ELR (cell line): ENCODE results near the gene STX1B.
A peak's percentile ranks its signal among the peaks of the same experiment; 100 is the strongest.

Experiments used
- DNase-seq: peaks from one replicate; pipeline ENCODE4 v3.0.0-alpha.2; 2015; ENCODE audit warnings: low read depth

Gene STX1B

DNA sequence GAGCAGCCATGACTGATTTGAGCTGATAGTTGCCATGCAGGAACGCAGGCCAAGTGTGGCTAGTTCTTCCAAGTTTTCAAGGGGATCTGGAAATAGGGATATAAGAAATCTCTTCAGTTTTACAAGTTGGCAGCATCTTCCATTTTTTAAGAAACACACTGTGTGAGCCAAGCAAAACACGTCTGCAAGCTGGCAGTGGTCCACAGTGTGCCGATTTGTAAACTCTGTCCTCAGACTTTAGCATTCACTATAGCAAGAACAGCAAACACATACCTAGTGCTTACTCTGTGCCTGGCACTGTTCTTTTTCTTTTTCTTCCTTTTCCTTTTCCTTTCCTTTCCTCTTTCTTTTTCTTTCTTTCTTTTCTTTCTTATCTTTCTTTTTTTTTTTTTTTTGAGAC, 58.7 kb downstream of the STX1B start:
- no peak for DNase-seq

DNA sequence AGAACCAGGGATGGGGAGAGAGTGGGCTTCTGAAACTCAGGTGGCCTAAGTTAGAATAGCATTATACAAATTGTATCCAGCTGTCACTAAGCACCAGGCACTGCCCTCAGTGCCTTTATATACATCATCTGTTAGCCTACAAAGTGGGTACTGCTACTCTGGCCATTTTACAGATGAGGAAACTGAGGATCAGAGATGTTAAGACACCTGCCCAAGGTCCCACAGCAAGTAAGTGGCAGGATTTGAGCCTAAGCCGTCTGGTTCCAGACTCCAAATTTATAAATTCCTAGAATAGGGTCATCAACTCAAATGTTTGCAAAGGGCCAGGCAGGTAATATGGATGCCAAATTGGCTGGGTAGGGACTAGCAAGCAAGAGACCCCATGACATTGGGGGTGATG, 59.2 kb downstream of the STX1B start:
- DNase-seq: no peak

DNA sequence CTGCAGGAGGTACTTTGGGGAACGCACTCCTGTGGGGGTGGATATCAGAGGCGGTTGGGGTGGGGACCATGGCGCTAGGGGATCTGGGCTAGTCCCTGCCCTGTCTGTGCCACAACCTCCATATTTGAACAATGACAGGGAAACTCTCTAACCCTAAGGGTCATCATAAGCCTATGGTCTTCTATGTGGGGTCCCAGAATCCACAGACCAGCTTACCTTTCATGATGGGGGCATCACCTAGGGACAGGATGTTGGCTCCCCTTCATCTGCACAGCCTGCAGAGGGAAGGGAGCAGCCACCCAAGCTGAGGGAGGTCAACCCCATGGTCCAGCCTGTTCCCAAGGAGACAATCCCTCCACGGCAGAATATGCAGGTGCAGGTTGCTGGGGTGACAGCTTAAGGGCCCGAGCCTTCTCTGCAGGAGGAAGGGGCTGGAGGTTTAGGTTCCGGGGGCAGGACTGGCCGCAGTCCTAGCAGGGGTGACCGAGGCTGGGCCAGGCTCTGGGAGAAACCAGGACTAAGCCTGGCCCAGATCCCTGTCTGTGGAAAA, 59.8 kb downstream of the STX1B start:
- no peak for DNase-seq

DNA sequence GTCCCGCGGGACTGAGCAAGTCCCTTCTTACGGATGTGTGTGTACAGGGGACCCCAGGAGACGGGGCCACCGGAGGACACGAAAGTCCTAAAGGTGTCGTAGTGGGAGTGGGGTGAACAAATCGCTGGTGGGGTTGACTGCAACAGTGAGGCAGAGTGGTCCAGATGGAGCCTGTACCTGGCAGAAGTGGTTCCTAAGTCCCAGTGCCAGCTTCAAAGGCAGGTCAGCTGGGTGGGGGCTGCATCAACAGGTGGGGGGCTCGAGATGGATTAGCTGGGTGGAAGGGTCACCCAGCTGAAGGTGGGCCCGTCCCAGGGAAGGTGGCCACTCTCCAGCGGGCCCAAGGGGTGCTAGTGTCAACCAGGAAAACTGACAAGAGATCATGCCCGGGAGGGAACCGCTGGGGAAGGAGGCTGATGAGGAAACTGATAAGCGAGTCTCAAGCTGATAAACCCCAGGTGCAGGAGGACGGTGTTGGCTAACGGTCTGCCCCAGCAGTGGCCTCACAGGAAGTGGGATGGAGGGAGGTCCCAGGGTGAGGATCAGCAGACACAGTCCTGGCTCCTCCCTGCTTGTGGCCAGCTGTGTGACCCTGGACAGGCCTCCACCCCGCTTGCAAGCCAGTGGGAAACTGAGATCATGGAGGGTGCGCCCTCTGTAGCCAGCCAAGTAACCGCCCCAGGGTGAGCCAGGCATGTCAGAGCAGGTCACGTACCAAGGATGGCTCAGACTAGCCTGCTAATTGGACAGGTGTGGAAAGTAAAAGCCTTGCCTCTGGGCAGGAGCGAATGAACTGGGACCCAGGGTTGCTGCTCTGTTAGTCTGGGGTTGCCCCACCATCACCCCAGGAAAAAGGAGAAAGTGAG, 60.6 kb downstream of the STX1B start:
- peak; percentile 89 for DNase-seq

DNA sequence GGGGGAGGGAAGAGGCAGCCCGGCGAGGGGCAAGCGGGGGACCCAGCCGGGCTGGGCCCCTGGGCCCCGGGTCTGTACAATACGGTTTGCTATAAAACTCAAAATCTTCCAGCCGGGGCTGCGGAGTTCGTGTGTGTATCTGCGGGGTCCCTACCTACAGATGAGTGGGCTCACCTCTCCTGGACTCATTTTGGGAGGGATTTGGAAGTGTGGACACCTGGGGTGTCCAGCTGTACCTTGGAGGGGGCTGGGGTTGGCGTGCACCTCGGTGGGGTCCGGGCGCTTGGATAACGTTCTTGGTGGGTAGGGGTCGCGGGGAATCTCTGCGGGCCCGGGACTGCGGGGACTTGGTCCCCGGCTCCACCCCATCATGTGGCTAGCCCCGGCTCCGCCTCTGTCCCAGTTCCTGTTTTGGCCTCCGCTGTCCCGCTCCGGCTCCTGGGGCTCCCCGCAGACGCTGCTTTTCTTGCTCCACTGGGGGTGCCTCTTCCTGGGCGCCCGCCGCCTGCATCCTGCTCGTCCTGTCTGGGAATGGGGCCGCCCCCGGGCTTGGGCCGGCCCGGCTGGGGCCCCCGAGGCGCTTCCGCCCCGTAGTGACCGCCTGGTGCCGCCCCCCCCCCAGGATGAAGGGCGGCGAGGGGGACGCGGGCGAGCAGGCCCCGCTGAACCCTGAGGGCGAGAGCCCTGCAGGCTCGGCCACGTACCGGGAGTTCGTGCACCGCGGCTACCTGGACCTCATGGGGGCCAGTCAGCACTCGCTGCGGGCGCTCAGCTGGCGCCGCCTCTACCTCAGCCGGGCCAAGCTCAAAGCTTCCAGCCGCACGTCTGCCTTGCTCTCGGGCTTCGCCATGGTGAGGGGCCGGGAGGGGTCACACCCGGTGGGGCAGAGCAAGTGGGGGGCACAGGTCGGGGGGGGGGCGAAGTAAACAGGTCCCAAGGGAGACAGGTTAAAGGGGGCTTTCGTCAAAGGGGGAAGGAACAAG, 61.5 kb downstream of the STX1B start, which contains the start of gene ORAI3:
ORAI3 (plus strand) TSS at position 402 of the 983 bp plus-strand sequence; CDS start at position 624, 222 bp downstream.
- peak; percentile 80 for DNase-seq

DNA sequence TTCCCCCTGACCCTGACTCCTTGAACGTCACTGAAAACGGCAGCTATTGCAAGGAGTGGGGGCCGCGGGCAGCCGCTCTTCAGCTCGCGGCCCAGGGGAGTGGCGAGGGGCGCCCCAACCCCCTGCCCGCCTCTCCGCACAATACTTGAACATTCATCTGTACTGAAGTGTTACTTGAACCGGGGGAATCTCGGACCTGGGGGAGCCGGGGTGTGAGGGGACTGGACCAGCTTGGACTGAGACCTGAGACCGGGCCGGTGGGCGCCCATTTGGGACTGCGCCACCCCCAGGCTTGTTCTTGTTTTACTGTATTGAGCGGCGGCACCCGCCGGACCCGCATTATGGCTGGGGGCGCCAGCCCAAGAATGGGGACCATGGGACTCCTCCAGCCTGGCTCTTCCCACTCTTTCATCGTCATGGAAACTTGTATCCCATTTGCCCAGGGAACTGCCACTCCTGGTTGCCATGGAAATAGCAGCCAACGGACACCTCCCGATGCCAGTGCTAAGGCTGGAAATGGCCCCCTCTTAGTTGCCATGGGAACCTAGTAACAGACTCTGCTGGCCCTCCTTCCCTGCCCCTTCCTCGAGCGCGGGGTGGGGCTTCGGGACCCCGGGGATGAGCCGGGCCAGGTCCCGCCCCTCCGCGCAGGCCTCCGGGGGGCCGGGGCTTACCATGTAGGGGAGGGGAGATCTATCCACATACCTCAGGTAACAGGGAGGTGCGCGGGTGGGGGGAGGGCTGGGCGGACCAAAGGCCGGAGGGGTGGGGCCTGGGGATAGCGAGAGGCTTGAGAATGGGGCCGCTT, 62.4 kb downstream of the STX1B start:
- peak; percentile 99 for DNase-seq

DNA sequence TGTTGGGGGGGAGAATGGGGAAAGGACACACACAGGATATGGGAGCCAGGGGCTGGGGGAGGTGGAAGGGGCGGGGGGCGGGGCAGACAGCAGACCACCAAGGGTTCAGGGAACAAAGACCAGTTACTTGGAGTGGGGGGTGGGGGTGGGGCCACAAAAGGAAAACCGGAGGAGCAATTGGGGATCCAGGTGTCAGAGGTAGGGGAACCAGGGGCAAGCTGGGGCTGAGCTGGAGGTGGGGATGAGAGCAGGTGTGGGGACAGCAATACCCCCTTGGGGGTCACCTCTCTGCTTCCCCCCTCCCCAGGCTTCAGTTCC, 62.9 kb downstream of the STX1B start:
- DNase-seq: no peak

DNA sequence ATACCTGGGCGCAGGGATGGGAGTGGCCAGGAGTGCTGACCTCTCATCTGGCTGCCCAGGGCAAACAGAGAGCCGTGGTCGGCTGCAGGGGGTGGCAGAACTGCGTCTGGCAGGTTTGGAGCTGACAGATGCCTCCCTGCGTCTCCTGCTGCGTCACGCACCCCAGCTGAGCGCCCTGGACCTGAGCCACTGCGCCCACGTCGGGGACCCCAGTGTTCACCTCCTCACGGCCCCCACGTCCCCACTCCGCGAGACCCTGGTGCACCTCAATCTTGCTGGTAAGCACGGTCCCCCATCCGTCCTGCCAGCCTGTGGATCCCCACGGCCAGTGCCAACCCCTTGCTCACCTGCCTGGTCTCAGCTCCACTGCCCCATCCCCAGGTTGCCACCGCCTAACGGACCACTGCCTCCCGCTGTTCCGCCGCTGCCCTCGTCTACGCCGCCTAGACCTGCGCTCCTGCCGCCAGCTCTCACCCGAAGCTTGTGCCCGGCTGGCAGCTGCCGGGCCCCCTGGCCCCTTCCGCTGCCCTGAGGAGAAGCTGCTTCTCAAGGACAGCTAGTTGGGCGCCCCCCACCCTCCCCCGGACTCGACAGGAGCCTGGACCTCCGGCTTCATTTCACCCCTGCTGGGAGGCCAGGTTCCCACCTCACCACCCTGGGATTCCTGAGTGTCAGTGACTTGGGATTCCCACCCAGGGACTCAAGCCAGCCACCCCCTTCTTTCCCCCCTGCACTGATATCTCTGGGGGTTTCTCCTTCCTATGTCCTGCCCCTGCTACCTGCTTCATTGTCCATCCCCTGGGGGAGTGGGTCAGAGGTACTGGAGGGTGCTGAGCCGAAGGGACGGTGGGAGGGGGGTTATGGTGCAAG, 63.5 kb downstream of the STX1B start:
- DNase-seq: no peak

DNA sequence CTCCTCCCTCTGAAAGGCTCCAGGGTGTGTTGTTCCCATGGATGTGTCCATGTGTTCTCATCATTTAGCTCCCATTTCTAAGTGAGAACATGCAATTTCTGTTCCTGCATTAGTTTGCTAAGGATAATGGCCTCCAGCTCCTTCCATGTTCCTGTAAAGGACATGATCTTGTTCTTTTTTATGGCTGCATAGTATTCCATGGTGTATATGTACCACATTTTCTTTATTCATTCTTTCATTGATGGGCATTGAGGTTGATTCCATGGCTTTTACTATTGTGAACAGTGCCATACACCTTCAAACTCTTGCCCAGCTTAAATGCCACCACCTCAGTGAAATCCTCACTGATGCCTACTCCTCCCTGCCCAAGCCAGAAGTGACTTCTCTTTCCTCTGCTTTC, 66.1 kb downstream of the STX1B start:
- no peak for DNase-seq

DNA sequence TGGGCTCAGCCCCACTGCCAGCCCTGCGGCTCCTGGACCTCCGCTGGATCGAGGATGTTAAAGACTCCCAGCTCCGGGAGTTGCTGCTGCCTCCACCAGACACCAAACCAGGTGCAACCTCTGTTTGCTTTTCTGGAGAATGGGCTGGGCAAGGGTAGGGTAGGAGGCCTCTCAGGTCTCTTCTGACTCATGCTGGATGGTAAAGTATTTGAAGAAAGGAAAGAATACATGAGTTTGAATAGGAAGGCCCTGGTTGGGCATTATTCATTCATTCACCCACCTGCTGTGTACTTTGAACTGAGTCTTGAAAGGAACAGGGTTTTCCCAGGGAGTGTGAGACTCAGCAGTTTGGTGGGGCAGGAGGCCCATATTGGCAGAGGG, 68.0 kb downstream of the STX1B start:
- DNase-seq: no peak

DNA sequence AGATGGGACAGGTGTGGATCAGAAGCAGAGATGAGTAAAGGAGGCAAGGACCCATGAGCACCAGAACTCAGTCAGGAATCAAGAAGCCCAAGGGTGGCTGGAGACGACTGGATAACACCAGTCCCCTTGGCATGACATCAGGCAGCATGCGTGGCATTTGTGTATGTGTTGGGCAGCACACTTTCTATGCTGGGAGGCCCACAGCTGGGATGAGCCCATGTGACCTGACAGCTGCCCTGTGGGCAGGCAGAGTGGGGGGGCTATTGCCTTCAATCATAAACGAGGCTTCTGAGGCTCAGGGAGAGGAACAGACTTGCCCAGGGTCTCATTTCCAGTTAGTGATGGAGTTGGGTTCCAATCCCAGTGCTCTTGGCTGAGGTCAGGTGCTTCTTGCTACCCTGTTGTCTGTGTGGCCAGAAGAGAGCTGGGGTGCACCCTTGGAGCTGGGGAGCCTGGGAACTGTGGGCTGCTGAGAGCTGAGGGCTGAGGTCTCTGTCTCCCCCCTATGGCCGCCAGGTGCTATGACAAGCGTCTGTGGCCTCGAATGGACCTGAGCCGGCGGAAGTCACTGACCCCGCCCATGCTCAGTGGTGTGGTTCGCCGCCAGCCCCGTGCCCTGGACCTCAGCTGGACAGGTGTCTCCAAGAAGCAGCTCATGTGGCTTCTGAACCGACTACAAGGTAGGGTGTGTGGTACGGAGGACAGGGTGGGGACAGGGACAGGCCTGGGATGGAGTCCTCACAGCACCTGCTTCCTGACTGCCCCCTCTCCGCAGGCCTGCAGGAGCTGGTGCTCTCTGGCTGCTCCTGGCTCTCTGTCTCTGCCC, 68.6 kb downstream of the STX1B start:
- DNase-seq: peak; percentile 82

DNA sequence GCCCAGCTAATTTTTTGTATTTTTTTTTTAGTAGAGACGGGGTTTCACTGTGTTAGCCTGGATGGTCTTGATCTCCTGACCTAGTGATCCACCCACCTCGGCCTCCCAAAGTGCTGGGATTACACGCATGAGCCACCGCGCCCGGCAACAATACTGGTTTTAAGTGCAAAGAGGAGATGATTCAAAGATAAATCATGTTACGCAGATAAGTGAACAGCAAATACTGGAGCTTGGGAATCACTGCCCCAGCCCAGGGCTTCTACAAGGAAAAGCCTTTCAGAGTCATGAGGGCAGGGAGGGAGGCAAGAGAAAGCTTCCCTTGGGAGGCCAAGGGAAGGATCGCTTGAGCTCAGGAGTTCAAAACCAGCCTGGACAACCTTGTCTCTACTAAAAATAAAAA, 70.9 kb downstream of the STX1B start:
- DNase-seq: peak; percentile 65
